A673 (cell line): ENCODE results near the gene MTX2. TPM values are rescaled to one million over a fixed set of nuclear protein-coding genes. Genes with fewer than 3 reads are reported as not detected.

Source experiments
- BruUV-seq: library from RNA; stranded (reverse); fragments of 400-500 nt; replicated peaks from 2 replicates; lab custom pipeline; 2021; lab: Mats Ljungman, UMichigan
- CTCF ChIA-PET: fragments of 300-600 bp; sonication (Branson Sonifier 250); formaldehyde crosslinking; loops from one replicate; lab custom pipeline; 2022; ENCODE audit warnings: antibody characterized with exemption; lab: Charles Lee
- POLR2A ChIA-PET: fragments of 300-600 bp; sonication (Branson Sonifier 250); formaldehyde crosslinking; loops from one replicate; lab custom pipeline; 2022; ENCODE audit warnings: antibody characterized with exemption; ENCODE audit not compliant: low non-redundant PET; lab: Charles Lee
- DNase-seq: peaks from one replicate; pipeline ENCODE4 v3.0.0-alpha.2; 2015; ENCODE audit warnings: low spot score
- H3K27ac ChIP-seq: fragments of 200-600 bp; sonication (generic); 2 replicates; pipeline ENCODE4 v1.5.1; 2016; ENCODE audit warnings: mixed run types, low read depth, mild to moderate bottlenecking, mixed read lengths, antibody characterized with exemption, low read length; ENCODE audit not compliant: poor library complexity, severe bottlenecking
- H3K27me3 ChIP-seq: fragments of 200-600 bp; sonication (generic); replicated peaks from 2 replicates; pipeline ENCODE4 v1.6.1; 2017; ENCODE audit warnings: mixed run types, low read depth, mild to moderate bottlenecking, mixed read lengths, antibody characterized with exemption, low read length; ENCODE audit not compliant: insufficient read depth, poor library complexity
- H3K36me3 ChIP-seq: fragments of 200-600 bp; sonication (generic); 2 replicates; pipeline ENCODE4 v1.6.1; 2016; ENCODE audit warnings: mixed run types, mild to moderate bottlenecking, mixed read lengths, antibody characterized with exemption, low read length; ENCODE audit not compliant: insufficient read depth, poor library complexity, severe bottlenecking
- H3K4me1 ChIP-seq: fragments of 200-600 bp; sonication (generic); 2 replicates; pipeline ENCODE4 v1.6.1; 2017; ENCODE audit warnings: mixed run types, mild to moderate bottlenecking, mixed read lengths, antibody characterized with exemption, low read length; ENCODE audit not compliant: insufficient read depth, poor library complexity, severe bottlenecking
- H3K4me3 ChIP-seq: fragments of 200-600 bp; sonication (generic); 2 replicates; pipeline ENCODE4 v1.5.1; 2016; ENCODE audit warnings: low read depth, mixed run types, mild to moderate bottlenecking, mixed read lengths, low read length; ENCODE audit not compliant: poor library complexity, severe bottlenecking
- H3K9me3 ChIP-seq: fragments of 200-600 bp; sonication (generic); 2 replicates; pipeline ENCODE4 v1.6.1; 2016; ENCODE audit warnings: mixed run types, low read depth, mild to moderate bottlenecking, mixed read lengths, antibody characterized with exemption, low read length; ENCODE audit not compliant: poor library complexity, severe bottlenecking
- EZH2 ChIP-seq: fragments of 200-600 bp; sonication (generic); IDR thresholded peaks from 2 replicates; pipeline ENCODE4 v1.6.1; 2017; ENCODE audit warnings: borderline replicate concordance, low read depth, mild to moderate bottlenecking, mixed read lengths, antibody characterized with exemption, low read length; ENCODE audit not compliant: poor library complexity, severe bottlenecking
- intact Hi-C: fragments of 100-400 bp; cut with micrococcal nuclease; formaldehyde crosslinking; loops from one replicate; pipeline ENCODE4 v1.10.0; 2022; ENCODE audit not compliant: unreplicated experiment
- total RNA-seq: library from RNA; stranded (reverse); gene quantifications from 2 replicates; pipeline ENCODE4 v1.2.3, GENCODE V29; 2021
- TF ChIP-seq, protein P1 (sequence below): fragments of 300-800, 200-600 bp; sonication (generic); conservative IDR thresholded peaks from 2 replicates; pipeline ENCODE4 v1.5.1; 2017; ENCODE audit warnings: low read depth, mild to moderate bottlenecking, antibody characterized with exemption, low read length, moderate library complexity, mixed read lengths

MTX2 gene
- total RNA-seq, 1 experiment from 2014 or later: 31.1 TPM

DNA sequence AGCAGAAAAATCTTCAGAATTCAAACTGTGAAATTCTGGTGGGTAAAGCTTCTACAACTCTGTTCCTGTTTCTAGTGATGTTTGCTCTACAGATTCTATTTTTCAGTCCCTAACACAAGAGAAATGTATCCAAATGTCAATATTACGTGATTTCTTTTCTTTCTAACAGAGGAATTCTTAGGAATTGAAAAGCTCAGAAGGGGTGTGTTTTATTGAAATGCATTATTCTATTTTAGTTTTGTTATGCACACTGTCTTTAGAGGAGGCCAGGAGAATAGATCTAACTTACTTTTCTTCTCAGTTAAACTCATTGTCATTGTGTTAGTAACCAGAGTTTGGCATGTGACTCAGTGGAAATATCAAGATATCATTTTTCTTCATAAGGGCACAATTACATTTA, 62.4 kb downstream of the MTX2 start:
- CTCF ChIA-PET: no interaction called here
- DNase-seq: no peak
- no peaks in the 10 kb centered on the region for H3K36me3 ChIP-seq
- H3K4me3 ChIP-seq: no peak overlapping the region
- no peak overlapping the region for H3K27ac ChIP-seq
- no peaks in the 10 kb centered on the region for H3K4me1 ChIP-seq
- no peaks in the 10 kb centered on the region for H3K9me3 ChIP-seq
- BruUV-seq: no TSS peak
- intact Hi-C loops: no loop called here
- H3K27me3 ChIP-seq: no peaks in the 10 kb centered on the region
- POLR2A ChIA-PET: no interaction called here
- TF ChIP-seq, protein P1, sequence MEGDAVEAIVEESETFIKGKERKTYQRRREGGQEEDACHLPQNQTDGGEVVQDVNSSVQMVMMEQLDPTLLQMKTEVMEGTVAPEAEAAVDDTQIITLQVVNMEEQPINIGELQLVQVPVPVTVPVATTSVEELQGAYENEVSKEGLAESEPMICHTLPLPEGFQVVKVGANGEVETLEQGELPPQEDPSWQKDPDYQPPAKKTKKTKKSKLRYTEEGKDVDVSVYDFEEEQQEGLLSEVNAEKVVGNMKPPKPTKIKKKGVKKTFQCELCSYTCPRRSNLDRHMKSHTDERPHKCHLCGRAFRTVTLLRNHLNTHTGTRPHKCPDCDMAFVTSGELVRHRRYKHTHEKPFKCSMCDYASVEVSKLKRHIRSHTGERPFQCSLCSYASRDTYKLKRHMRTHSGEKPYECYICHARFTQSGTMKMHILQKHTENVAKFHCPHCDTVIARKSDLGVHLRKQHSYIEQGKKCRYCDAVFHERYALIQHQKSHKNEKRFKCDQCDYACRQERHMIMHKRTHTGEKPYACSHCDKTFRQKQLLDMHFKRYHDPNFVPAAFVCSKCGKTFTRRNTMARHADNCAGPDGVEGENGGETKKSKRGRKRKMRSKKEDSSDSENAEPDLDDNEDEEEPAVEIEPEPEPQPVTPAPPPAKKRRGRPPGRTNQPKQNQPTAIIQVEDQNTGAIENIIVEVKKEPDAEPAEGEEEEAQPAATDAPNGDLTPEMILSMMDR: no peak

DNA sequence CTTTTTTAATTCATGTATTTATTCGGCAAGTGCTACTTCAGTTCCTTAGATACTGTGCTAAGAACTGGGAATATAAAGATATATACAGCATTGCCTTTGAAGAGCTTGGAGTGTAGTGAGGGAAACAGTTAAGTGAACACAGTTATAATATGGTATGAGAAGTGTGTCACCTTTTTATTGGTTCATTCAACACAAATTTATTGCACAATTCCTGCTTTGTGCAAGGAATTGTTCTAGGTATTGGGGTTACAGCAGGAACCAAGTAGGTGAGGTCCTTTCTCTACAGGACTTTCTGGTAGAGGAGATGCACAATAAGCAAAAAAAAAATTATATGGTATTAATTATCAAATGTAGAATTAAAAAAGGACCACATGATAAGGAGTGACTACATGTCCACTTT, 65.5 kb downstream of the MTX2 start:
- CTCF ChIA-PET: no interaction called here
- Histone ChIP-seq H3K4me3 (no peak overlapping the region), H3K36me3 (peaks cover 9% of the 10 kb centered on the region), H3K4me1 (no peaks in the 10 kb centered on the region), H3K27ac (no peak overlapping the region), H3K27me3 (no peaks in the 10 kb centered on the region), H3K9me3 (no peaks in the 10 kb centered on the region)
- TF ChIP-seq, protein P1: no peak
- no peak for TF ChIP-seq EZH2
- BruUV-seq: no TSS peak
- intact Hi-C loops: no loop called here
- DNase-seq: no peak
- POLR2A ChIA-PET: no interaction called here

DNA sequence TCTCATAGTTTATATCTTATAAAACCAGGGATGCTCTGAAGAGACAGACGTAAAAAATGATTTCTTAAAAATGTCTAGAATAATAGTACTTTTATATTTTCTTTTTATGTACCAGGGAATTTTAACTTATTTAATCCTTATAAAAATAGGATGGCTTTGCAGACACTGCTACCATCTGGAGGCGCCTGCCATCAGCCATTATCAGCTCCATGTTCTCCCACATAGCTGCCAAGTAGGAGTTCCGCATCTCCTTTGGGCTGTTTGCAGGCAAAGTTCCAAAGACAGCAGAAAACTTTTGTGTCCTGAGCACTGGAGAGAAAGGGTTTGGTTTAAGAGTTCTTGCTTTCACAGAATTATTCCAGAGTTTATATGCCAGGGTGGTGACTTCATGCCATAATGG, 69.2 kb downstream of the MTX2 start:
- BruUV-seq: no TSS peak

More for the DNA sequence above, 69.2 kb downstream of the MTX2 start:
- TF ChIP-seq, protein P1: no peak
- TF ChIP-seq EZH2: no peak
- H3K36me3 ChIP-seq: peaks cover 9% of the 10 kb centered on the region
- ChIA-PET POLR2A (no interaction called here), CTCF (no interaction called here)
- no peaks in the 10 kb centered on the region for H3K4me1 ChIP-seq
- no peak overlapping the region for H3K27ac ChIP-seq
- intact Hi-C loops: no loop called here
- no peaks in the 10 kb centered on the region for H3K27me3 ChIP-seq
- no peaks in the 10 kb centered on the region for H3K9me3 ChIP-seq
- DNase-seq: no peak
- H3K4me3 ChIP-seq: no peak overlapping the region
